Endodermal cell (in vitro differentiated cells): ENCODE results near the gene HAUS1. TPM values are rescaled to one million over a fixed set of nuclear protein-coding genes. Genes with fewer than 3 reads are reported as not detected.

Source experiments
- DNase-seq: peaks from one replicate; pipeline ENCODE4 v3.0.0-alpha.2; 2017
- H3K27ac ChIP-seq: 2 replicates; pipeline ENCODE4 v1.5.1; 2013; ENCODE audit warnings: mild to moderate bottlenecking, low read depth, low read length, moderate library complexity
- H3K27me3 ChIP-seq: 2 replicates; pipeline ENCODE4 v1.6.1; 2013; ENCODE audit warnings: mild to moderate bottlenecking, low read length, moderate library complexity; ENCODE audit not compliant: insufficient read depth, control insufficient read depth, poor library complexity, severe bottlenecking
- H3K36me3 ChIP-seq: 2 replicates; pipeline ENCODE4 v1.7.0; 2013; ENCODE audit warnings: mild to moderate bottlenecking, low read length, moderate library complexity; ENCODE audit not compliant: control insufficient read depth, insufficient read depth
- H3K4me1 ChIP-seq: one replicate; pipeline ENCODE4 v1.7.0; 2013; ENCODE audit warnings: low read length; ENCODE audit not compliant: control insufficient read depth, insufficient read depth
- H3K4me3 ChIP-seq: 2 replicates; pipeline ENCODE4 v1.5.1; 2013; ENCODE audit warnings: mild to moderate bottlenecking, low read length, moderate library complexity
- H3K9ac ChIP-seq: 2 replicates; pipeline ENCODE4 v1.6.1; 2013; ENCODE audit warnings: mild to moderate bottlenecking, low read length, moderate library complexity; ENCODE audit not compliant: poor library complexity, severe bottlenecking; ENCODE audit errors: extremely low read depth
- H3K9me3 ChIP-seq: 2 replicates; pipeline ENCODE4 v1.6.1; 2013; ENCODE audit warnings: mild to moderate bottlenecking, low read length, moderate library complexity; ENCODE audit not compliant: control insufficient read depth
- H3K27ac Mint-ChIP-seq: 2 replicates; pipeline ENCODE4 v1.8.0; 2020; ENCODE audit warnings: mixed read lengths
- H3K27me3 Mint-ChIP-seq: 2 replicates; pipeline ENCODE4 v1.8.0; 2021; ENCODE audit warnings: mild to moderate bottlenecking, mixed read lengths; ENCODE audit not compliant: insufficient read depth
- H3K36me3 Mint-ChIP-seq: 2 replicates; pipeline ENCODE4 v1.8.0; 2020; ENCODE audit warnings: low read depth, mixed read lengths
- H3K4me1 Mint-ChIP-seq: 2 replicates; pipeline ENCODE4 v1.8.0; 2020; ENCODE audit warnings: mixed read lengths
- H3K4me3 Mint-ChIP-seq: 2 replicates; pipeline ENCODE4 v1.8.0; 2020; ENCODE audit warnings: mild to moderate bottlenecking, moderate library complexity, mixed read lengths
- H3K9me3 Mint-ChIP-seq: 2 replicates; pipeline ENCODE4 v1.8.0; 2020; ENCODE audit warnings: mild to moderate bottlenecking, mixed read lengths
- WGBS, 2 experiments: methylation state at CpG; one replicate each; pipeline versions ENCODE4 v1.1.5 to v1.1.7; 2013; ENCODE audit warnings: missing lambda C conversion rate in 2 of 2, mixed read lengths in 1 of 2; ENCODE audit not compliant: insufficient coverage in 1 of 2, insufficient read length in 1 of 2; 5-methylcytosine and 5-hydroxymethylcytosine counted together
- total RNA-seq, 2 donors: library from RNA; stranded (reverse); fragmentation: NEBNext Ultra II Directional in 1 of 2; extraction: Animal tissue kit (Norgen Biotek cat#: 25700) in 1 of 2; gene quantifications; 2 replicates in 1 of 2; 3 replicates in 1 of 2; pipeline ENCODE4 v1.2.1, GENCODE V29; 2021
- TF ChIP-seq, protein P1 (sequence below): fragments of 200-600 bp; sonication (generic); conservative IDR thresholded peaks from 2 replicates; pipeline ENCODE4 v1.5.0; 2021; ENCODE audit warnings: antibody characterized with exemption, mild to moderate bottlenecking

HAUS1 gene
- total RNA-seq, 2 donors from 2014 or later = 80.1 to 130 TPM

DNA sequence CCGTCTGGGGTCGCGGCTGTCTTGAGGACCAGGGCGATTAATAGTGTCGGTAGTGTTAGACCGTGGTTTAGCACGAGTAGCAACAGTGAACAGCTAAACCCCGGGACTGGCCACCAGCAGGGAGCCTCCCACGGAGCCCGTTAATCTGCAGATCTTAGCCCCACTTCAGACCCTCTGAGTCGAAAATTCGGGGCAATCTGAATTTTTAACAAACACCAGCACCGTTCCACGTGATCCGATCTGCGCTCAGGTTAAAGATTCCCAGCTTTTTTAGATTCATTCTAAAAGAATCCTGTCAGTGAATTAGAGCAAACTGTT is 5.6 kb upstream of the HAUS1 start:
- Histone ChIP-seq H3K4me3 (peak overlapping the region; percentile 97), H3K27ac (peak overlapping the region; percentile 77), H3K9ac (peak overlapping the region; percentile 95), H3K36me3 (peaks cover 24% of the 10 kb centered on the region), H3K9me3 (no peaks in the 10 kb centered on the region), H3K4me1 (no peaks in the 10 kb centered on the region), H3K27me3 (no peaks in the 10 kb centered on the region)
- no peaks in the 10 kb centered on the region for H3K27me3 Mint-ChIP-seq
- peaks cover 15% of the 10 kb centered on the region for H3K4me1 Mint-ChIP-seq
- peak overlapping the region; percentile 98 for H3K4me3 Mint-ChIP-seq
- DNase-seq = no peak
- peaks cover 24% of the 10 kb centered on the region for H3K36me3 Mint-ChIP-seq
- no peaks in the 10 kb centered on the region for H3K9me3 Mint-ChIP-seq
- peak overlapping the region; percentile 98 for H3K27ac Mint-ChIP-seq
- 12 to 23% methylated on average over 16 of the region's 16 CpGs for whole genome bisulfite sequencing, 2 experiments
- TF ChIP-seq, protein P1, sequence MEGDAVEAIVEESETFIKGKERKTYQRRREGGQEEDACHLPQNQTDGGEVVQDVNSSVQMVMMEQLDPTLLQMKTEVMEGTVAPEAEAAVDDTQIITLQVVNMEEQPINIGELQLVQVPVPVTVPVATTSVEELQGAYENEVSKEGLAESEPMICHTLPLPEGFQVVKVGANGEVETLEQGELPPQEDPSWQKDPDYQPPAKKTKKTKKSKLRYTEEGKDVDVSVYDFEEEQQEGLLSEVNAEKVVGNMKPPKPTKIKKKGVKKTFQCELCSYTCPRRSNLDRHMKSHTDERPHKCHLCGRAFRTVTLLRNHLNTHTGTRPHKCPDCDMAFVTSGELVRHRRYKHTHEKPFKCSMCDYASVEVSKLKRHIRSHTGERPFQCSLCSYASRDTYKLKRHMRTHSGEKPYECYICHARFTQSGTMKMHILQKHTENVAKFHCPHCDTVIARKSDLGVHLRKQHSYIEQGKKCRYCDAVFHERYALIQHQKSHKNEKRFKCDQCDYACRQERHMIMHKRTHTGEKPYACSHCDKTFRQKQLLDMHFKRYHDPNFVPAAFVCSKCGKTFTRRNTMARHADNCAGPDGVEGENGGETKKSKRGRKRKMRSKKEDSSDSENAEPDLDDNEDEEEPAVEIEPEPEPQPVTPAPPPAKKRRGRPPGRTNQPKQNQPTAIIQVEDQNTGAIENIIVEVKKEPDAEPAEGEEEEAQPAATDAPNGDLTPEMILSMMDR = no peak

DNA sequence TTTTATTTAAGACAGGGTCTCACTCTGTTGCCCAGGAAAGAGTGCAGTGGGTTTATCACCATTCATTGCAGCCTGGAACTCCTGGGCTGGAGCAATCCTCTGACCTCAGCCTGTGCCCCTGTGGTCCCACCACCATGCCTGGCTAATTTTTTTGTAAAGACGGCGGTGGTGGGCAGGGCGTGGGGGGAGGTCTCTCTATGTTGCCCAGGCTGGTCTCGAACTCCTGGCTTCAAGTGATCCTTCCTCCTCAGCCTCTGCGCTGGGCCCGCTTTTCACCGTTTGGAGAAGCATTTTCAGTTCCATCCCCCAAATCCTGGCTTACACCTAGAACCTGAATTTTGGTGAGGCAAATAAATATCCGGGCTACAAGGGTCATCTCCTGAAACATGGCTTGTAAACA is 4.7 kb upstream of the HAUS1 start:
- no peaks in the 10 kb centered on the region for H3K9me3 Mint-ChIP-seq
- Histone ChIP-seq H3K9ac (no peak overlapping the region), H3K27ac (no peak overlapping the region), H3K27me3 (no peaks in the 10 kb centered on the region), H3K4me3 (no peak overlapping the region), H3K4me1 (no peaks in the 10 kb centered on the region), H3K36me3 (peaks cover 15% of the 10 kb centered on the region), H3K9me3 (no peaks in the 10 kb centered on the region)
- no peaks in the 10 kb centered on the region for H3K27me3 Mint-ChIP-seq
- 94 to 99% methylated on average over 7 to 8 of the region's 8 CpGs for WGBS, 2 experiments
- DNase-seq = peak; percentile 45
- H3K4me3 Mint-ChIP-seq = no peak overlapping the region
- H3K36me3 Mint-ChIP-seq = peaks cover 15% of the 10 kb centered on the region
- H3K27ac Mint-ChIP-seq = no peak overlapping the region
- TF ChIP-seq, protein P1 = no peak
- peaks cover 17% of the 10 kb centered on the region for H3K4me1 Mint-ChIP-seq

DNA sequence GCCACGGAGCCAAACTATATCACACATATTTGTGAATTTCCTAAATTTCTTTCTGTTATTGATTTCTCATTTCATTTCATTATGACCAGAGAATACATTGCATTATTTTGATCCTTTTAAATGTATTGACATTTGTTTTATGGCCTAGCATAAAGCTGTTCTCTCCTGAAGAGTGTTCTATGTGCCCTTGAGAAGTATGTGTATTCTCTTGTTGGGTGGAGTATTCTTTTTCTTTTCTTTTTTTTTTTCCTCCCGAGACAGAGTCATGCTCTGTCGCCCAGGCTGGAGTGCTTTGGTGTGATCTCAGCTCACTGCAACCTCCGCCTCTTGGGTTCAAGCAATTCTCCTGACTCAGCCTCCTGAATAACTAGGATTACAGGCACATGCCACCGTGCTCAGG is 5.2 kb downstream of the HAUS1 start:
- Mint-ChIP-seq H3K4me1 (peaks cover 22% of the 10 kb centered on the region), H3K9me3 (peaks cover 7% of the 10 kb centered on the region), H3K36me3 (peaks cover 56% of the 10 kb centered on the region), H3K27me3 (no peaks in the 10 kb centered on the region), H3K27ac (peak overlapping the region; percentile 35), H3K4me3 (no peak overlapping the region)
- TF ChIP-seq, protein P1 = no peak
- Histone ChIP-seq H3K27ac (no peak overlapping the region), H3K4me1 (peaks cover 6% of the 10 kb centered on the region), H3K9ac (no peak overlapping the region), H3K4me3 (no peak overlapping the region), H3K27me3 (no peaks in the 10 kb centered on the region), H3K36me3 (peaks cover 47% of the 10 kb centered on the region), H3K9me3 (peaks cover 11% of the 10 kb centered on the region)
- 80 to 87% methylated on average over 1 to 5 of the region's 5 CpGs for WGBS, 2 experiments
- no peak for DNase-seq
